OCI-LY1 (cell line): ENCODE measurements around the gene GRID2IP.

Experiments used
- CTCF ChIP-seq: fragments of 200-600 bp; sonication (generic), shearing (Covaris generic); IDR thresholded peaks from 2 replicates; pipeline ENCODE4 v1.5.1; 2017; ENCODE audit warnings: mild to moderate bottlenecking, antibody characterized with exemption, low read length, moderate library complexity, mixed read lengths
- EZH2 ChIP-seq: fragments of 200-600 bp; sonication (generic), shearing (Covaris generic); IDR thresholded peaks from 2 replicates; pipeline ENCODE4 v1.8.0; 2017; ENCODE audit warnings: borderline replicate concordance, mixed run types, mild to moderate bottlenecking, antibody characterized with exemption, low read length, moderate library complexity, mixed read lengths

DNA sequence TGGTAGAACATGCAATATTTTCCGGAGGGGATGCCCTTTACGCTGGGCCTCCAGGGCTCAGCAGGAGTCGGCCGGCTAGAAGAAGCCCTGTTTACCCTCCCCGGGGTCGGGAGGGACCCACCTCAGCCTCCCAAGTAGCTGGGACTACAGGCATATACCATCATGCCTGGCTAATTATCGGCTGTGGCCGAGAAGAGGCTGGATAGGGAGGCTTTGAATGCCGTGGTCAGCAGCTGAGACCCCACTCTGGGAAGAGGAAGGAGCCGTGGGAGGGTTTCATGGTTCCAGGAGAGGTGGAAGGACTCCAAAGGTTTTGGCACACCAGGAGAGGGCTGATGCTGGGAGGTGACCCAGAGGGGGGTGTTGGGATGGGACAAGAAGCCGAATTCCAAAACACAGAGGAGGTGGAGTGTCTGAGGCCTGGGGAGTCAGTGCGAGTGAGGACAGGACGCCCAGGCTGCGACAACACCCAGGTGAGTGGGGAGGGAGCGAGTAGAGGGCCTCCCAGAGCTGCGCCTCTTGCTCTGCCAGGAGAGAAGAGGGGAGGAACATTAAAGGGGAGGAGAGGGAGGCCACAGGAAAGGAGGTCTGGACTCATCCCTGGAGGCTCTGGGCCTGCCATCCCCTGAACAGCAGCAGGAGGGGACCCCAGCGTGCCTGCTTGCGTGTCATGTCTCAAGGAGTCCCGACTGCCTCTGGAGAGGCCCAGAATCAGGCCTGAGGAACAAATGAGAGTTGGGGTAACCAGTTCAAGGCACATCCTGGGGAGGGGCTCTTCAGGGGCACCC, 19.6 kb downstream of the GRID2IP start:
- TF ChIP-seq EZH2 (no peak), CTCF (no peak)
